Measurements from ENCODE around the gene NR3C2. TPM values are rescaled to one million over a fixed set of nuclear protein-coding genes. Genes with fewer than 3 reads are reported as not detected.
A peak's percentile ranks its signal among the peaks of the same experiment; 100 is the strongest.

Gene NR3C2
- total RNA-seq, 2 experiments from 2014 or later: 2.0 to 5.2 TPM

- DNase-seq (ENCODE audit: low spot score): peak; percentile 7
- CTCF ChIA-PET (ENCODE audit: unreplicated experiment): no interaction called here
- BruUV-seq (replicated peaks): TSS peak; percentile 89
Observed at GRCh38 chr4:148442832-148443511, 758 bp upstream of the NR3C2 start.

GRCh38 chr4:148441624-148441985 is 609 bp downstream of the NR3C2 start:
- Histone ChIP-seq H3K36me3 (ENCODE audit: insufficient read depth, low read length) (no peaks in the 10 kb centered on the region), H3K9me2 (ENCODE audit: insufficient read depth, low read length) (no peaks in the 10 kb centered on the region), H3K4me1 (ENCODE audit: insufficient read depth, low read length, poor library complexity, severe bottlenecking) (peaks cover 14% of the 10 kb centered on the region), H4K20me1 (ENCODE audit: insufficient read depth, low read length) (no peaks in the 10 kb centered on the region), H3K27ac (ENCODE audit: low read depth, low read length, poor library complexity, severe bottlenecking) (no peak overlapping the region), H3K4me2 (ENCODE audit: low read length) (peak overlapping the region; percentile 78), H3K79me2 (ENCODE audit: insufficient read depth, low read depth, low read length) (no peaks in the 10 kb centered on the region), H3K9me3 (ENCODE audit: low read length) (no peaks in the 10 kb centered on the region), H2AFZ (ENCODE audit: low read length) (peak overlapping the region; percentile 91), H3K4me3 (ENCODE audit: low read depth, low read length, poor library complexity, severe bottlenecking) (peak overlapping the region; percentile 82)
- intact Hi-C loops (cut with micrococcal nuclease; ENCODE audit: unreplicated experiment): loop anchor here (5.0 kb wide), 2 partner anchors 541 to 759 kb away; partner anchors contain the start of gene PRMT9
- no TSS peak for BruUV-seq (replicated peaks)
- TF ChIP-seq CTCF (conservative IDR thresholded peaks at IDR 0.05; ENCODE audit: low read length): no peak
- no peak for TF ChIP-seq EZH2phosphoT487 (IDR thresholded peaks at IDR 0.05; ENCODE audit: borderline replicate concordance, low read depth, low read length)
- POLR2A ChIA-PET: interaction anchor here (0.8 to 1.8 kb wide), 2 partner anchors 8 to 541 kb away, joined by 3 to 4 read pairs; no protein-coding TSS in a partner anchor
- CTCF ChIA-PET (ENCODE audit: unreplicated experiment): no interaction called here
- DNase-seq (ENCODE audit: low spot score): no peak

More at GRCh38 chr4:148442832-148443511, 758 bp upstream of the NR3C2 start:
- POLR2A ChIA-PET: interaction anchor here (0.6 to 1.8 kb wide), 6 partner anchors 17 to 763 kb away, joined by 3 to 6 read pairs (median 4); no protein-coding TSS in a partner anchor
- H3K4me2 ChIP-seq (ENCODE audit: low read length): peak overlapping the region; percentile 87
- H3K9me3 ChIP-seq (ENCODE audit: low read length): no peaks in the 10 kb centered on the region
- no peaks in the 10 kb centered on the region for H3K79me2 ChIP-seq (ENCODE audit: insufficient read depth, low read depth, low read length)
- H3K4me1 ChIP-seq (ENCODE audit: insufficient read depth, low read length, poor library complexity, severe bottlenecking): peaks cover 14% of the 10 kb centered on the region
- no peaks in the 10 kb centered on the region for H4K20me1 ChIP-seq (ENCODE audit: insufficient read depth, low read length)
- peak overlapping the region; percentile 17 for H3K27ac ChIP-seq (ENCODE audit: low read depth, low read length, poor library complexity, severe bottlenecking)
- peak overlapping the region; percentile 82 for H3K4me3 ChIP-seq (ENCODE audit: low read depth, low read length, poor library complexity, severe bottlenecking)
- H3K9me2 ChIP-seq (ENCODE audit: insufficient read depth, low read length): no peaks in the 10 kb centered on the region
- intact Hi-C loops (cut with micrococcal nuclease; ENCODE audit: unreplicated experiment): loop anchor here (2.0 to 5.0 kb wide), 3 partner anchors 386 to 761 kb away; partner anchors contain the start of gene PRMT9
- no peak for TF ChIP-seq EZH2phosphoT487 (IDR thresholded peaks at IDR 0.05; ENCODE audit: borderline replicate concordance, low read depth, low read length)
- no peaks in the 10 kb centered on the region for H3K36me3 ChIP-seq (ENCODE audit: insufficient read depth, low read length)
- H2AFZ ChIP-seq (ENCODE audit: low read length): peak overlapping the region; percentile 91

GRCh38 chr4:148438047-148438446 is 4.2 kb downstream of the NR3C2 start:
- intact Hi-C loops (cut with micrococcal nuclease; ENCODE audit: unreplicated experiment): no loop called here
- TF ChIP-seq EZH2phosphoT487 (IDR thresholded peaks at IDR 0.05; ENCODE audit: borderline replicate concordance, low read depth, low read length) (no peak), CTCF (conservative IDR thresholded peaks at IDR 0.05; ENCODE audit: low read length) (0 out of 2 replicates have a peak, but pooled peaks have one; percentile 15)
- Histone ChIP-seq H4K20me1 (ENCODE audit: insufficient read depth, low read length) (no peaks in the 10 kb centered on the region), H3K79me2 (ENCODE audit: insufficient read depth, low read depth, low read length) (no peaks in the 10 kb centered on the region), H3K36me3 (ENCODE audit: insufficient read depth, low read length) (no peaks in the 10 kb centered on the region), H3K27ac (ENCODE audit: low read depth, low read length, poor library complexity, severe bottlenecking) (no peak overlapping the region), H2AFZ (ENCODE audit: low read length) (no peak overlapping the region), H3K4me2 (ENCODE audit: low read length) (no peak overlapping the region), H3K9me3 (ENCODE audit: low read length) (no peaks in the 10 kb centered on the region), H3K4me1 (ENCODE audit: insufficient read depth, low read length, poor library complexity, severe bottlenecking) (no peaks in the 10 kb centered on the region), H3K9me2 (ENCODE audit: insufficient read depth, low read length) (no peaks in the 10 kb centered on the region), H3K4me3 (ENCODE audit: low read depth, low read length, poor library complexity, severe bottlenecking) (no peak overlapping the region)
- ChIA-PET POLR2A (interaction anchor here (0.8 to 1.0 kb wide), 2 partner anchors 18 to 605 kb away, joined by 3 read pairs; no protein-coding TSS in a partner anchor), CTCF (ENCODE audit: unreplicated experiment) (no interaction called here)
- DNase-seq (ENCODE audit: low spot score): no peak
- no TSS peak for BruUV-seq (replicated peaks)

All from OCI-LY7 (cell line).